Uterus (tissue), 2 donors: ENCODE data around the gene NAT9.

Experiments used
- CTCF ChIP-seq, 4 experiments: fragments of 200-600 bp in 2 of 4; fragments of 450-650 bp in 2 of 4; sonication (generic) in 2 of 4; IDR thresholded peaks; one replicate each; pipeline ENCODE4 v1.5.1; 2016 to 2019; ENCODE audit warnings: antibody characterized with exemption in 4 of 4, mild to moderate bottlenecking in 2 of 4, moderate library complexity in 1 of 4
- POLR2A ChIP-seq, 2 donors: fragments of 450-650 bp; IDR thresholded peaks; one replicate each; pipeline ENCODE4 v1.6.1; 2016; ENCODE audit warnings: antibody characterized with exemption in 2 of 2, mild to moderate bottlenecking in 1 of 2, moderate library complexity in 1 of 2

DNA sequence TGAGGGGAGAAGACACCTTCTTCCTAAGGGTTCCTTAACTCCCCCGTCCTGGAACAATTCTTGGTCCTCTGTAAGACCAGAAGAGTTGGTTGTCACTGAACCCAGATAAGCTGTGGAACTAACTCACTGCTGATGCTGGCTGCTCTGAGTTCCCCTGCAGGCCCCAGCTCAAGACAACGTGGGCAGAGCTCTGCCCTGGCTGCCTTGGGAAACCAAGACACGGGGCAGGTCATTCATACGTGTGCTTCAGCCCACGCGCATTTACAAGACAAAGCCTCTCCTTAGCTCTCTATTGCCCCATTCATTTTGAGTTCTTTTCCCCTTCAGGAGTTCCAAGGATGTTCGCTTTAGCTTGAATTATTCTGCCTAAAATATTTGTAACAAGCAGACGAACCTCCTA is 3.4 kb upstream of the NAT9 start:
- TF ChIP-seq CTCF (IDR thresholded peaks at IDR 0.05) (no peak), POLR2A (IDR thresholded peaks at IDR 0.05) (no peak)
